Measurements from ENCODE around the gene IL24.
"Not testable (repeated sequence)": the region's sequence is repeated elsewhere in the genome, so short reads cannot be mapped to it uniquely, and the experiment has no call there.

The IL24 gene, protein sequence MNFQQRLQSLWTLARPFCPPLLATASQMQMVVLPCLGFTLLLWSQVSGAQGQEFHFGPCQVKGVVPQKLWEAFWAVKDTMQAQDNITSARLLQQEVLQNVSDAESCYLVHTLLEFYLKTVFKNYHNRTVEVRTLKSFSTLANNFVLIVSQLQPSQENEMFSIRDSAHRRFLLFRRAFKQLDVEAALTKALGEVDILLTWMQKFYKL

GRCh38 chr1:206897175-206897574, at the start of gene IL24:
Gene IL24 (plus strand): TSS chr1:206897443. CDS start chr1:206897833, 390 bp downstream.
- peak in 1 of 2 donors; percentile 71 for DNase-seq (ENCODE audit: extremely low read depth in 1 of 2, low read depth in 1 of 2)

GRCh38 chr1:206847946-206848345, 49.3 kb upstream of the IL24 start:
- no peak for DNase-seq (ENCODE audit: extremely low read depth in 1 of 2, low read depth in 1 of 2)

GRCh38 chr1:206850401-206850800, 46.8 kb upstream of the IL24 start:
- DNase-seq (ENCODE audit: extremely low read depth in 1 of 2, low read depth in 1 of 2): no peak

DNA sequence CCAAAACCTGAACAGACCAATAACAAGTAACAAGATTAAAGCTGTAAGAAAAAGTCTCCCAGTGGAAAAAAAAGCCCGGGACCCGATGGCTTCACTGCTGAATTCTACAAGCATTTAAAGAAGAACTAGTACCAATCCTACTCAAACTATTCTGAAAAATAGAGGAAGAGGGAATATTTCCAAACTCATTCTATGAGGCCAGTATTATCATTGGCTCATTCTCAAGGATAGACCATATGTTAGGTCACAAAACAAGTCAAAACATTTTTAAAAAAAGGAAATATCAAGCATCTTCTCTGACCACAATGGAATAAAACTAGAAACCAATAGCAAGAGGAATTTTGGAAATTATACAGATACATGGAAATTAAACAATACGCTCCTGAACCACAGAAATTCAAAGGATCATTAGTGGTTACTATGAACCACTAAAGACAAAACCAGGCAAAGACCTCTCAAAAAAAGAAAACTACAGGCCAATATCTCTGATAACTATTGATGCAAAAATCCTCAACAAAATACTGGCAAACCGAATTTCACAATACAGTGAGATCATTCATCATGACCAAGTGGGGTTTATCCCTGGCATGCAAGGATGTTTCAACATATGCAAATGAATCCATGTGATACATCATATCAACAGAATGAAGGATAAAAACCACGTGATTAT, 45.8 kb upstream of the IL24 start:
- no peak for DNase-seq (ENCODE audit: extremely low read depth in 1 of 2, low read depth in 1 of 2)

GRCh38 chr1:206852662-206853061, 44.6 kb upstream of the IL24 start:
- not testable (repeated sequence) for DNase-seq (ENCODE audit: extremely low read depth in 1 of 2, low read depth in 1 of 2)

DNA sequence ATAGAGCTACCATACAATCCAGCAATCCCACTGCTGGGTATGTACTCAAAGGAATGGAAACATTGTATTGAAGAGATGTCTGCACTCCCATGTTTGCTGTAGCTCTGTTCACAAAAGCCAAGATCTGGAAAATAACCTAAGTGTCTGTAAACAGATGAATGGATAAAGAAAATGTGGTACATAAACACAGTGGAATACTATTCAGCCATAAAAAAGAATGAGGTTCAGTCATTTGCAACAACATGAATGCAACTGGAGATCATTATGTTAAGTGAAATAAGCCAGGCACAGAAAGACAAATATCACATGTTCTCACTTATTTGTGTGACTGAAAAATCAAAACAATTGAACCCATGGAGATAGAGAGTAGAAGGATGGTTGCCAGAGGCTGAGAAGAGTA, 43.5 kb upstream of the IL24 start:
- DNase-seq (ENCODE audit: extremely low read depth in 1 of 2, low read depth in 1 of 2): not testable (repeated sequence)

GRCh38 chr1:206854401-206855129, 42.7 kb upstream of the IL24 start:
- DNase-seq (ENCODE audit: extremely low read depth in 1 of 2, low read depth in 1 of 2): no peak

DNA sequence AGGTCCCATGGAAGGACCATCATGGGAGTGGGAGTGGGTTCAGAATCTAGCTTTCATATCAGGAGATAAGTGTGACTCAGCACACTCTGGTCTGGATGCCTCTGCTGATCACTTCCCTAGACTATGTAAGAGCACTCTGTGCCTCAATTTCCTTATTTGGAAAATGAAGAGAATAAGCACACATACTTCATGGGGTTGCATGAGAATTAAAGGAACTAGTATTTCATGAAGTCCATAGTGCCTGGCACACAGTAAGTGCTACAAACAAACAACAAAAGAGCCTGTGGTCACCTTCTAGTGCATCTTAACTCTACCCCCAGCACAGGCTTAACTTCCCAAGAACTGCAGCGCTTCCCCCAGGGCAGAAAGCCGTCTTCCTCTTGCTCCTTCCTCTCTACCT, 41.4 kb upstream of the IL24 start:
- no peak for DNase-seq (ENCODE audit: extremely low read depth in 1 of 2, low read depth in 1 of 2)

GRCh38 chr1:206856674-206857464, 40.4 kb upstream of the IL24 start:
- no peak for DNase-seq (ENCODE audit: extremely low read depth in 1 of 2, low read depth in 1 of 2)

DNA sequence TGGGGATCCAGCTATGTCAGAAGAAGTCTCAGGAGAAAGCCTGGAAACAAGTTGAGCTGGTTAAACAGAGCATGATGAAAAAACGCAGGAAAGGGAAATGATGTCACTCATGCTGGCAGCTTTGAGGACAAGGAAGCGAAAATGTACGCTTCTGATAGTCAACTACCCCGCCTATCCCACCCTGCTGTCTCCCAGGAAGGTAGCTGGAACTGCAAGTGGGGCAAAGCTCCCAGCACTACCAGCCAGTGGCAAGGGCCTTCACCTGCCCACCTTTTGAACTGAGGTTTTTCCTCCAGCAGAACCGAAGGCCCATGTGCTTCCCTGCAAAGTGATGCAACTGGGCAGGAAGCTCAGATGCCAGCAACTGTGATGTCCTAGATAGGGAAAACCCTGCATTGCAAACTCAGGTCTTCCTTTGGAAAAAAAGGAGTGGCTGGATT, 38.1 kb upstream of the IL24 start:
- no peak for DNase-seq (ENCODE audit: extremely low read depth in 1 of 2, low read depth in 1 of 2)

- no peak for DNase-seq (ENCODE audit: extremely low read depth in 1 of 2, low read depth in 1 of 2)
Observed at GRCh38 chr1:206860165-206860564, 37.1 kb upstream of the IL24 start.

DNA sequence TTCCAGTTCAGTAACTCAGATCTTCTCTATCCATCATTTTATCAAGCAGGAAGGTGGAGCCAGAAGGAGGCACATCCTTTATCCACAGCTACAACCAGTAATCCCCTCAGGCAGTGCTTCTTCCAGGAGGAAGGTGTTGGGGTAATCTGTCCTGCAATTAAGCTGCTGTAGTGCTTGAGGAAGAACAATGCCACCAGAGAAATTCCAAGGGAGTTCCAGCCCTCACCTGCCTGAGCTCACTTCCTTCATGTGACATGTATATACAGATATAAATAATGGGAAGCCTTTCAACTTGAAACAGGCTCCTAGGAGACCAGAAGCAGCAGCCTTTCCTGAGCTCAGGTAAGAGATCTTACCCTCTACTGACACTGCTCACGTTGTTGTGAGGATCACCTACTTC, 34.0 kb upstream of the IL24 start:
- no peak for DNase-seq (ENCODE audit: extremely low read depth in 1 of 2, low read depth in 1 of 2)

DNA sequence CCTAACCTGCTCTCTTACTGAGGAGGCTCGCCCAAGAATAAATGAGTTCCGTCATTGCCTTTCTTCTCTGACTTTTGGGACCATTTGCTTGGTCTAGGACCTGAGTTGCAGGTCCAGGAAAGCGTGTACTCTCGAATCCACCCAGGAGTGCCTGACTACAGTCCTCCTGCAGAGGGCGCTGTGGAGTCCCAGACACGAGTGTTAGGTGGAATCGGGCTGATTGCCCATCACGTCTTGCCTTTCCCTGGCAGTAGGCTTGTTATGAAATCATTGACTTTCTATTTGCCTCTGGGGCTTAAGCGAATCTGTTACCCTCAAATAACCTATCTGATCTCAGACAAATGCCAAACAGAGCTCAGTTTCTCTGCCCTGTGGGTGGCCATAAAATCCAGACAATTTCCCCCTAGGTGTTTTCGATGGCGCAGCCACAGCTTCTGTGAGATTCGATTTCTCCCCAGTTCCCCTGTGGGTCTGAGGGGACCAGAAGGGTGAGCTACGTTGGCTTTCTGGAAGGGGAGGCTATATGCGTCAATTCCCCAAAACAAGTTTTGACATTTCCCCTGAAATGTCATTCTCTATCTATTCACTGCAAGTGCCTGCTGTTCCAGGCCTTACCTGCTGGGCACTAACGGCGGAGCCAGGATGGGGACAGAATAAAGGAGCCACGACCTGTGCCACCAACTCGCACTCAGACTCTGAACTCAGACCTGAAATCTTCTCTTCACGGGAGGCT, 32.1 kb upstream of the IL24 start, which contains the start of gene IL20:
Gene IL20 (plus strand): TSS at position 685 of the 733 bp plus-strand sequence. CDS start 230 bp downstream, outside the sequence.
- DNase-seq (ENCODE audit: extremely low read depth in 1 of 2, low read depth in 1 of 2): peak; percentile 54 to 77

GRCh38 chr1:206866062-206866461, 31.2 kb upstream of the IL24 start:
- no peak for DNase-seq (ENCODE audit: extremely low read depth in 1 of 2, low read depth in 1 of 2)

- DNase-seq (ENCODE audit: extremely low read depth in 1 of 2, low read depth in 1 of 2): no peak
Observed at GRCh38 chr1:206867239-206867638, 30.0 kb upstream of the IL24 start.

GRCh38 chr1:206867716-206868115, 29.5 kb upstream of the IL24 start:
- DNase-seq (ENCODE audit: extremely low read depth in 1 of 2, low read depth in 1 of 2): no peak

GRCh38 chr1:206868264-206868663, 29.0 kb upstream of the IL24 start:
- DNase-seq (ENCODE audit: extremely low read depth in 1 of 2, low read depth in 1 of 2): no peak

GRCh38 chr1:206872139-206872538, 25.1 kb upstream of the IL24 start:
- DNase-seq (ENCODE audit: extremely low read depth in 1 of 2, low read depth in 1 of 2): no peak

GRCh38 chr1:206873603-206874188, 23.5 kb upstream of the IL24 start:
- no peak for DNase-seq (ENCODE audit: extremely low read depth in 1 of 2, low read depth in 1 of 2)

Measured in stimulated activated CD8-positive, alpha-beta memory T cell treated with anti-CD3 and anti-CD28 coated beads, Interleukin-7, amount 100 ng/mL, for 48 hours (primary cell).